Superior temporal gyrus (tissue), 1 donor: Measurements from ENCODE around the gene ELAVL3.
"Not testable (repeated sequence)": the region's sequence is repeated elsewhere in the genome, so short reads cannot be mapped to it uniquely, and the experiment has no call there.

Experiments
- DNase-seq: peaks from one replicate; pipeline ENCODE4 v3.0.0-alpha.2; 2016; ENCODE audit errors: extremely low spot score

ELAVL3 gene

DNA sequence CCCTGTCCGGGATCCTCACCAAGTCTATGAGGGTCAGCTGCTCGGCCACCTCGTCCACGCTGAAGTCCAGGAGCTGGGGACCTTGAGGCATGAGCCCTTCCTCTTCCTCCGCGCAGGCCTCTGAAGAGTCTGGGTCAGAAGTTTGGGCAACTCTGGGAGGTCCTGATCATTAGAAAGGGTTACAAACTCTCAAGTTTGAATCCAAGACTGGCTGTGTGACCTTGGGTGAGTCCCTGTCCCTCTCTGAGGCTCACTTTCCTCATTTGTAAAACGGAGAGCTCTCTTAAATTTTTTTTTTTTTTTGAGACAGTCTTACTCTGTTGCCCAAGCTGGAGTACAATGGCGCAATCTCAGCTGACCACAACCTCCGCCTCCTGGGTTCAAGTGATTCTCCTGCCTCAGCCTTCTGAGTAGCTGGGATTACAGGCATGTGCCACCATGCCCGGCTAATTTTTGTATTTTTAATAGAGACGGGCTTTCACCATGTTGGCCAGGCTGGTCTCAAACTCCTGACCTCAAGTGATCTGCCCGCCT lies 74.1 kb downstream of the ELAVL3 start:
- DNase-seq: not testable (repeated sequence)

DNA sequence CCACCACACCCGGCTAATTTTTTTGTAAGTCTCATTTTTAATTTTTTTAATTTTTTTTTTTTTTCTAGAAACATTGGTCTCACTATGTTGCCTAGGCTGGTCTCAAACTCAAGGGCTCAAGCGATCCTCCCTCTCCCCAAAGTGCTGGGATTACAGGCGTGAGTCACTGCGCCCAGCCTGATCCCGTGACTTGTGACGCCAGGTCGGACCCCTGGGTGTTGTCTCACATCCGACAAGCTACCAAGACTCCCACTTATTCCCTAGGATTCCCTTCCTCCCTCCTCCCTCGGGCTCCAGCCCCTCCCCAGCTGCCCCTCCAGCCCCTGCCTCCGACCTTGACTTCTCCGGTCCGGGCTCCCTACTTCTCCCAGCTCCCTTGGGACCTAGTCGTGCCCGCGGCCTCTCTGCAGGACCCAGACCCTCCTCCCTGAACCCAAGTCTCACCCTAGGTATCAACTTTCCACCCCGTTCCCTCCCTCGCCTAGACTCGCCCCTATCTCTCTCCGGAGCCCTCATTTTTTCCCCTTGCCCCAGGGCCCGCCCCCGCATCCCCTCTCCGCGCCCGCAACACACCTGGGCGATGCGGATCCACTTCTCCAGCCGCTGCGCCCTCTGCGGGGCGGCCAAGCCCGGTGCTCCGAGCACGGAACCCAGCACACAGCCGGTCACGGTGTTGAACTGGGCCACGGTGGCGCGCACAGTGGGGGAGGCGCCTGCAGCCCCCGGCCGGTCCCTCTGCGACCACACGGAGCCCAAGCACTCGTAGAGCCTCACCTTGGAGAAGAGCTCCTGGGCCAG lies 74.8 kb downstream of the ELAVL3 start:
- no peak for DNase-seq

DNA sequence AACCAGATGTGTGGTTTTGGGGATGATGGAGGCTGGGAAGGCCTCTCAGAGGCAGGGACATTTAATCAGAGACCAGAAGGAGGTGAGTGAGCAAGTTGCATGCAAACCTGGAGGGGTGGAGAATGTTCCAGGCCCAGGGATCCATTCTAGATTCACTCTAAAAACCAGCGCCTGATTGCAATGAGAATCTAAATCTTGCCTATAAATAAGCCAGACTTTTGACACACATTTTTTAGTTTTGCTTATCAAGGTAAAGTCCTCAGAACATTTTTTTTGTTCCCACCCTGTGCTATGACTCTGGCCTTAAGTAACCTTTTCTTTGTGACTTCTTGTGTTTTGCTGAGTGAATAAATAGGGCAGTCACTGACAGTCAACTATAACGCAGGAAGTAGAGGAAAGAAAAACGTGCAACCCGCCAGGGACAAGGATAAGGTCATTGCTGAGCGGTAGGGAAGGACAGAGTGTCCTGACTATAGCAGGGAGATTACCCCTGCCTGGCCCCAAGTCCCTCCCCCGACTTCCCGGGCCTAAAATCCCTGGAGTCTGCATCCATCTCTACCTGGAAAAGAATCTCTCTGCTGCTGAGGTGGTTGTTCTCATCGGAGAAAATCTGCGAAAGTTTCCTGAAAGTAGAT lies 76.1 kb downstream of the ELAVL3 start:
- no peak for DNase-seq

DNA sequence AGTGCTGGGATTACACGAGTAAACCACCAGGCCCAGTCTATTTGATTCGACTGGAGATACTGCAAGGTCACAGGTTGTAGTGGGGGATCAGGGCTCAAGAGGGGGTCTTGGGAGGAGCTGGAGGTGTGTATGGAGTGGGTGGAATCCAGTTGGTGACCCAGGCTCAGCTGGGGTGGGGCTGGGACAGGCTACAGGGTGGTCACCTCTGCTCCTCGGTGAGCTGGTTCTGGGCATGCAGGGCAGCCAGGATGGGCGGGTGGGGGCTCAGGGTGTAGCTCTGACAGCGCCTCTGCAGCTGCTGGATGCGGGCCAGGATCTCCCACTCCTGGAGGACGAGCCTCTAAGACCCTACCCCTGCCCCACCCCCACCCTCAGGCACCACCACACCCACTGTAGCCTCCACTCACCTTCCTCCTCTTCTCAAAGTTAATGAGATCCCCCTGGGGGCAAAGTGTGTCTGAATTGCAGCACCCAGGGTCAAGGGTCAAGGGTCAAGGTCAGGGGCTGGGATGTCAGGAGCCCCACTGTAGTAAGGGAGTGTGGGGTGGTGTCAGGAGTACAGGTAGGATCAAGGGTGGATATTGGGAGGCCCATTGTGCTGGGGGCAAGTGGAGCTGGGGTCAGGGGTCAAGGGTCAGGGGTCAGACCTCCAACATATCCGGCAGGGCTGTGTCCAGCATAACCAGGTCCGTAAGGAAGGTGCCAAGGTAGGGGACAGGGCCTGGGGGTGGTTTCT lies 78.9 kb downstream of the ELAVL3 start:
- no peak for DNase-seq
